Vein endothelial cell (primary cell): ENCODE data around the gene ADAM22. TPM values are rescaled to one million over a fixed set of nuclear protein-coding genes. Genes with fewer than 3 reads are reported as not detected.

Experiments used
- total RNA-seq: library from RNA; depleted of rRNA; stranded (reverse); fragments of >200 nt; gene quantifications from 2 replicates; pipeline ENCODE4 v1.2.3, GENCODE V29; 2012

Gene ADAM22, protein sequence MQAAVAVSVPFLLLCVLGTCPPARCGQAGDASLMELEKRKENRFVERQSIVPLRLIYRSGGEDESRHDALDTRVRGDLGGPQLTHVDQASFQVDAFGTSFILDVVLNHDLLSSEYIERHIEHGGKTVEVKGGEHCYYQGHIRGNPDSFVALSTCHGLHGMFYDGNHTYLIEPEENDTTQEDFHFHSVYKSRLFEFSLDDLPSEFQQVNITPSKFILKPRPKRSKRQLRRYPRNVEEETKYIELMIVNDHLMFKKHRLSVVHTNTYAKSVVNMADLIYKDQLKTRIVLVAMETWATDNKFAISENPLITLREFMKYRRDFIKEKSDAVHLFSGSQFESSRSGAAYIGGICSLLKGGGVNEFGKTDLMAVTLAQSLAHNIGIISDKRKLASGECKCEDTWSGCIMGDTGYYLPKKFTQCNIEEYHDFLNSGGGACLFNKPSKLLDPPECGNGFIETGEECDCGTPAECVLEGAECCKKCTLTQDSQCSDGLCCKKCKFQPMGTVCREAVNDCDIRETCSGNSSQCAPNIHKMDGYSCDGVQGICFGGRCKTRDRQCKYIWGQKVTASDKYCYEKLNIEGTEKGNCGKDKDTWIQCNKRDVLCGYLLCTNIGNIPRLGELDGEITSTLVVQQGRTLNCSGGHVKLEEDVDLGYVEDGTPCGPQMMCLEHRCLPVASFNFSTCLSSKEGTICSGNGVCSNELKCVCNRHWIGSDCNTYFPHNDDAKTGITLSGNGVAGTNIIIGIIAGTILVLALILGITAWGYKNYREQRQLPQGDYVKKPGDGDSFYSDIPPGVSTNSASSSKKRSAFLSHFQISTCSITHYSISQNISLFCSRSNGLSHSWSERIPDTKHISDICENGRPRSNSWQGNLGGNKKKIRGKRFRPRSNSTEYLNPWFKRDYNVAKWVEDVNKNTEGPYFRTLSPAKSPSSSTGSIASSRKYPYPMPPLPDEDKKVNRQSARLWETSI
- total RNA-seq, result 0.33 and 0.86 TPM in 2 replicates

DNA sequence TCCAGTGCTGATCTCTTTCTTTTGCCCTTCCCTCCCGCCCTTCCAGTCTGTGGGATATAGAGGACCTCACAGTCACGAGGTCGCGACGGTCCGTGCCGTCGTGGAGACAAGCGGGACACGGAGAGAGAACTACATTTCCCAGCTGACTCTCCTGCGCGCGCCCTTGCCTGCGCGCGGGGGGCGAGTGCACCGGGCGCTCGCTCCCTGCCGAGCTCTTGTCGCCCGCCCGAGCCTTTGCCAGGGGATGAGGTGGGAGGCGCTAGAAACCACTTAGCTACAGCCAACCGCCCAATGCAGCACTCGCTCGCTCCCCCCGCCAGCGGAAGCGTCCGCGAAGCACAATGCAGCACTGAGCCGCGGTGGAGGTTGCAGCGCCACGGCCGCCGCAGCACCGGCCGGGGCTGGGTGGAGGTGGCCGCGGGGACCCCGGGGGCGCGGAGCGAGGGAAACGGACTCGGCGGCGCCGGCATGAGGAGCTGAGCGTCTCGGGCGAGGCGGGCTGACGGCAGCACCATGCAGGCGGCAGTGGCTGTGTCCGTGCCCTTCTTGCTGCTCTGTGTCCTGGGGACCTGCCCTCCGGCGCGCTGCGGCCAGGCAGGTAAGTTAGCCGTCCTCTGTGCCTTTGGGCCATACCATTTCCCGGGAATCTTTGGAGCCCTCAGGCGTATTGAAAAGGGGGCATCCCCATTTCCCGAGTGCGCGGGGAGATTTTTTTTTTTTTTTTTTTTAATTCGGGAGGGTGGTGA, at the start of gene ADAM22:
ADAM22 (plus strand) TSS at position 299 of the 746 bp plus-strand sequence; CDS start at position 514, 215 bp downstream.

DNA sequence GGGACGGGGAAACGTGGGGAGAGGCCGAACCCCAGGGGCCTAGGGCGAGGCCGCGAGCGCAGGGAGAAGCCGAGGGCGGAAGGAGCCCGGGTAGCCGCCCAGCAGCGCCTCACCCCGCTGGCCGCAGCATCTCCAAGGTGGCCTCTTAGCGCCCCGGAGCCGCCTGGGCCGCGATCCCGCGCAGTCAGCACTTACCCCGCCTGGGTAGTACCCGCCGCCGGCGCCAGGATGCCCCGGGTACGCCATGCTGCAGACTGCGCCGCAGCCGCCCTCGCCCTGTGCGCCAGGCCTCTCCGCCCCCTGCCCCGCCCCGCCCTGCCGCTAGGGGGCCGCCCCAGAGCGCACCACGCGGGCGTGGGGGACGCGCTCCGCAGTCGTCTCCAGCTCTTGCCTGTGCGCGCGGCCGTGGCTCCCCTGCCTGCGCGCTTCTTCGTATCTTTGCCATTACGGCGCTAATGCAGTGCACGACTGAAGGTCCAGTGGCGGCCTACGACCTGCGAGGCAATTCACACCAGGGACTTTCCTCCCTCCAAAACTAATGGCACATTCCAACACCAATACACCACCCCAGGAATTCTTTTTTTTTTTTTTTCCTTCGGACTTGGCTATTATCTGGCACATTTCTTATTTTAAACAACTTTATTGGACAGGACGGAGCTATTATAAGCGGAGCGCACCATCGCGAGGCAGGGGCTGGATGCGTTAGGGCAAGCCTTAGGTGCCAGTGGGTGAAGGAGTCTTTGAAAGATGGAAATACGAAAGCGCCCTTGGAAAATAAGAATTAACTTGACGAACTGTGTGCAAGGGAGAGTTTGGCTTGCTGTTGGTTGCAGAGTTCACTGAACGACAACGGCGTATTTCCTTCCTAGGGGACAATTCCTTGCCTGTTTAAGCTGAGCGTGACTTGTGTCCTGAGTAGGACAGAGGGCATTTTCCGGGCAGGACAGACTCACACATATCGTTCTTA, 286.0 kb downstream of the ADAM22 start, which contains the start of gene SRI:
SRI (minus strand) TSS at position 258 of the 967 bp plus-strand sequence; CDS start at position 246, 12 bp downstream.

Other genes starting within 250 kb of the ADAM22 start
- gene SLC25A40, start 57.9 kb upstream of the ADAM22 start, total RNA-seq, result 5.9 and 8.6 TPM in 2 replicates
- 14.7 and 29.2 TPM in 2 replicates for gene DBF4, start 57.8 kb upstream of the ADAM22 start, total RNA-seq